Putamen (tissue), 1 donor: ENCODE data around the gene LDB2.

Source experiments
- DNase-seq: peaks from one replicate; pipeline ENCODE4 v3.0.0-alpha.2; 2016; ENCODE audit warnings: low spot score

Gene LDB2

GRCh38 chr4:16843831-16844508 is 54.5 kb downstream of the LDB2 start:
- DNase-seq = no peak

- DNase-seq = no peak
Measured at GRCh38 chr4:16838226-16838875, 60.1 kb downstream of the LDB2 start.

- DNase-seq = no peak
Measured at GRCh38 chr4:16837475-16837874, 61.0 kb downstream of the LDB2 start.

- DNase-seq = no peak
Measured at GRCh38 chr4:16836324-16836723, 62.1 kb downstream of the LDB2 start.

- no peak for DNase-seq
Measured at GRCh38 chr4:16835597-16836247, 62.7 kb downstream of the LDB2 start.

- no peak for DNase-seq
Measured at GRCh38 chr4:16834814-16835213, 63.6 kb downstream of the LDB2 start.

GRCh38 chr4:16833722-16834121 is 64.7 kb downstream of the LDB2 start:
- DNase-seq = no peak

- peak; percentile 75 for DNase-seq
Measured at GRCh38 chr4:16830081-16830480, 68.4 kb downstream of the LDB2 start.

- DNase-seq = no peak
Measured at GRCh38 chr4:16827794-16828724, 70.4 kb downstream of the LDB2 start.

GRCh38 chr4:16827045-16827444 is 71.4 kb downstream of the LDB2 start:
- DNase-seq = no peak

- no peak for DNase-seq
Measured at GRCh38 chr4:16826406-16826910, 72.0 kb downstream of the LDB2 start.

GRCh38 chr4:16824278-16824806 is 74.1 kb downstream of the LDB2 start:
- DNase-seq = no peak

- no peak for DNase-seq
Measured at GRCh38 chr4:16820329-16820728, 78.1 kb downstream of the LDB2 start.

- DNase-seq = no peak
Measured at GRCh38 chr4:16819652-16820051, 78.8 kb downstream of the LDB2 start.

- no peak for DNase-seq
Measured at GRCh38 chr4:16818005-16818404, 80.4 kb downstream of the LDB2 start.

GRCh38 chr4:16817286-16817685 is 81.2 kb downstream of the LDB2 start:
- no peak for DNase-seq

- DNase-seq = no peak
Measured at GRCh38 chr4:16814361-16814760, 84.1 kb downstream of the LDB2 start.

GRCh38 chr4:16812041-16812440 is 86.4 kb downstream of the LDB2 start:
- DNase-seq = no peak

- DNase-seq = no peak
Measured at GRCh38 chr4:16809943-16810342, 88.5 kb downstream of the LDB2 start.

- DNase-seq = no peak
Measured at GRCh38 chr4:16809064-16809463, 89.4 kb downstream of the LDB2 start.

- DNase-seq = no peak
Measured at GRCh38 chr4:16807355-16807754, 91.1 kb downstream of the LDB2 start.

- DNase-seq = no peak
Measured at GRCh38 chr4:16804581-16804980, 93.9 kb downstream of the LDB2 start.
